Epithelial cell of esophagus (primary cell): ENCODE results near the gene DHRS7C.

ENCODE experiments used
- DNase-seq: peaks from one replicate; pipeline ENCODE4 v3.0.0; 2010; ENCODE audit warnings: low read depth
- H3K4me3 ChIP-seq: 2 replicates; pipeline ENCODE4 v1.5.1; 2011; ENCODE audit warnings: mild to moderate bottlenecking, low read length, control low read depth
- CTCF ChIP-seq: IDR thresholded peaks from 2 replicates; pipeline ENCODE4 v1.5.1; 2011; ENCODE audit warnings: low read depth, mild to moderate bottlenecking, low read length, control low read depth, inconsistent platforms; ENCODE audit not compliant: insufficient read depth; ENCODE audit errors: missing control alignments

The DHRS7C gene

GRCh38 chr17:9828296-9829295, 37.2 kb upstream of the DHRS7C start:
- no peak for DNase-seq
- H3K4me3 ChIP-seq, result no peak overlapping the region
- TF ChIP-seq CTCF, result no peak

GRCh38 chr17:9825641-9826150, 34.3 kb upstream of the DHRS7C start, which contains the start of gene GLP2R:
Gene GLP2R (plus strand): TSS chr17:9825924. CDS start chr17:9826064, 140 bp downstream.
- H3K4me3 ChIP-seq, result no peak within 1 kb of the TSS
- no peak for DNase-seq
- TF ChIP-seq CTCF, result no peak

- no peak for DNase-seq
- no peak for TF ChIP-seq CTCF
- H3K4me3 ChIP-seq, result no peak overlapping the region
Measured at GRCh38 chr17:9824797-9825338, 33.5 kb upstream of the DHRS7C start.

GRCh38 chr17:9824094-9824493, 32.7 kb upstream of the DHRS7C start:
- no peak for TF ChIP-seq CTCF
- DNase-seq, result no peak
- no peak overlapping the region for H3K4me3 ChIP-seq

GRCh38 chr17:9821921-9822320, 30.5 kb upstream of the DHRS7C start, which contains the start of gene GSG1L2:
Gene GSG1L2 (minus strand): TSS chr17:9822079. CDS start chr17:9822071, 8 bp downstream.
- H3K4me3 ChIP-seq, result no peak within 1 kb of the TSS
- no peak for DNase-seq
- no peak for TF ChIP-seq CTCF

GRCh38 chr17:9820448-9820847, 29.1 kb upstream of the DHRS7C start:
- no peak for DNase-seq
- H3K4me3 ChIP-seq, result no peak overlapping the region
- TF ChIP-seq CTCF, result no peak
